CD14-positive monocyte (primary cell): ENCODE data around the gene CTRB1. TPM values are rescaled to one million over a fixed set of nuclear protein-coding genes. Genes with fewer than 3 reads are reported as not detected.

Experiments
- DNase-seq, 3 donors: peaks; one replicate each; pipeline ENCODE4 v3.0.0-alpha.2; 2011 to 2022
- H2AFZ ChIP-seq: 2 replicates; pipeline ENCODE4 v1.6.0; 2012; ENCODE audit warnings: mild to moderate bottlenecking, low read depth, low read length, inconsistent platforms; ENCODE audit not compliant: insufficient read depth, poor library complexity, severe bottlenecking
- H3K27ac ChIP-seq, 2 donors: 1 replicate in 1 of 2; 2 replicates in 1 of 2; pipeline ENCODE4 v1.5.1; 2012 to 2013; ENCODE audit warnings: low read length in 2 of 2, control low read depth in 1 of 2, inconsistent platforms in 1 of 2, low read depth in 1 of 2, mild to moderate bottlenecking in 1 of 2
- H3K27me3 ChIP-seq, 2 donors: one replicate each; pipeline versions ENCODE4 v1.6.0 to v1.6.1; 2011 to 2013; ENCODE audit warnings: low read length in 2 of 2; ENCODE audit not compliant: control insufficient read depth in 2 of 2, insufficient read depth in 2 of 2
- H3K36me3 ChIP-seq, 2 donors: replicated peaks in 1 of 2; 1 replicate in 1 of 2; 2 replicates in 1 of 2; pipeline versions ENCODE4 v1.5.1 to v1.6.1; 2012 to 2013; ENCODE audit warnings: low read length in 2 of 2, control low read depth in 1 of 2, inconsistent platforms in 1 of 2, mild to moderate bottlenecking in 1 of 2; ENCODE audit not compliant: insufficient read depth in 2 of 2, control insufficient read depth in 1 of 2
- H3K4me1 ChIP-seq, 2 donors: 1 replicate in 1 of 2; 2 replicates in 1 of 2; pipeline versions ENCODE4 v1.5.1 to v1.6.1; 2012 to 2013; ENCODE audit warnings: low read length in 2 of 2, control low read depth in 1 of 2, inconsistent platforms in 1 of 2, mild to moderate bottlenecking in 1 of 2, moderate library complexity in 1 of 2; ENCODE audit not compliant: insufficient read depth in 2 of 2, control insufficient read depth in 1 of 2
- H3K4me2 ChIP-seq: replicated peaks from 2 replicates; pipeline ENCODE3; 2012; ENCODE audit warnings: low read length, moderate library complexity, mild to moderate bottlenecking; ENCODE audit not compliant: poor library complexity, severe bottlenecking; ENCODE audit errors: extremely low read depth
- H3K4me3 ChIP-seq, 3 experiments: fragments of 200-600 bp in 1 of 3; sonication (generic) in 1 of 3; replicated peaks in 1 of 3; 1 replicate in 2 of 3; 2 replicates in 1 of 3; pipeline ENCODE4 v1.5.1; 2011 to 2013; ENCODE audit warnings: low read length in 3 of 3, mild to moderate bottlenecking in 3 of 3, control low read depth in 2 of 3, low read depth in 2 of 3, inconsistent platforms in 1 of 3, moderate library complexity in 1 of 3
- H3K79me2 ChIP-seq: 2 replicates; pipeline ENCODE4 v1.6.0; 2012; ENCODE audit warnings: mild to moderate bottlenecking, control low read depth, inconsistent platforms, low read length, moderate library complexity; ENCODE audit not compliant: insufficient read depth
- H3K9ac ChIP-seq: 2 replicates; pipeline ENCODE4 v1.6.0; 2017; ENCODE audit warnings: low read length, mild to moderate bottlenecking; ENCODE audit not compliant: insufficient read depth, poor library complexity, severe bottlenecking
- H3K9me3 ChIP-seq, 2 donors: replicated peaks in 1 of 2; 1 replicate in 1 of 2; 2 replicates in 1 of 2; pipeline versions ENCODE4 v1.5.1 to v1.6.1; 2012 to 2013; ENCODE audit warnings: low read length in 2 of 2, control low read depth in 1 of 2; ENCODE audit not compliant: control insufficient read depth in 1 of 2, insufficient read depth in 1 of 2
- H4K20me1 ChIP-seq: 2 replicates; pipeline ENCODE4 v1.6.0; 2012; ENCODE audit warnings: mild to moderate bottlenecking, low read length, control low read depth, moderate library complexity; ENCODE audit not compliant: insufficient read depth
- H3K27ac Mint-ChIP-seq, 7 donors: one replicate each; pipeline ENCODE4 v1.8.0; 2020; ENCODE audit warnings: mild to moderate bottlenecking in 7 of 7, mixed read lengths in 7 of 7, moderate library complexity in 6 of 7, inconsistent platforms in 2 of 7
- H3K27me3 Mint-ChIP-seq, 3 donors: one replicate each; pipeline ENCODE4 v1.8.0; 2021 to 2022; ENCODE audit warnings: low read depth in 3 of 3, mild to moderate bottlenecking in 3 of 3, mixed read lengths in 3 of 3, moderate library complexity in 3 of 3, inconsistent platforms in 1 of 3
- H3K36me3 Mint-ChIP-seq, 2 donors: one replicate each; pipeline ENCODE4 v1.8.0; 2020; ENCODE audit warnings: mixed read lengths in 2 of 2, inconsistent platforms in 1 of 2, mild to moderate bottlenecking in 1 of 2
- H3K4me1 Mint-ChIP-seq: one replicate; pipeline ENCODE4 v1.8.0; 2020; ENCODE audit warnings: mild to moderate bottlenecking, mixed read lengths
- H3K4me3 Mint-ChIP-seq, 2 donors: one replicate each; pipeline ENCODE4 v1.8.0; 2020; ENCODE audit warnings: mild to moderate bottlenecking in 2 of 2, mixed read lengths in 2 of 2, moderate library complexity in 1 of 2
- H3K9me3 Mint-ChIP-seq, 7 donors: one replicate each; pipeline ENCODE4 v1.8.0; 2020 to 2022; ENCODE audit warnings: mixed read lengths in 7 of 7, mild to moderate bottlenecking in 6 of 7, moderate library complexity in 6 of 7, inconsistent platforms in 2 of 7
- WGBS: methylation state at CpG from one replicate; pipeline ENCODE4 v1.1.5; 2013; ENCODE audit warnings: missing lambda C conversion rate; ENCODE audit not compliant: insufficient coverage; 5-methylcytosine and 5-hydroxymethylcytosine counted together
- intact Hi-C, 2 donors: fragments of 100-400 bp; cut with micrococcal nuclease; formaldehyde crosslinking; loops; one replicate each; pipeline versions ENCODE4 v1.15.0 to v1.15.1; 2023
- polyA plus RNA-seq, 3 donors: library from polyadenylated mRNA; depleted of rRNA in 1 of 3; unstranded in 2 of 3; stranded (reverse) in 1 of 3; fragments of 300-500 nt in 2 of 3; fragments of >200 nt in 1 of 3; fragmentation: Illumina TruSeq in 2 of 3; gene quantifications; 1 replicate in 2 of 3; 2 replicates in 1 of 3; pipeline ENCODE4 v1.2.3, GENCODE V29; 2012 to 2021
- TF ChIP-seq, protein P1 (sequence below): fragments of 200-600 bp; IDR thresholded peaks from one replicate; pipeline ENCODE4 v1.8.0; 2022; ENCODE audit warnings: antibody characterized with exemption, mild to moderate bottlenecking

The CTRB1 gene
- polyA plus RNA-seq, 3 donors, result not detected

DNA sequence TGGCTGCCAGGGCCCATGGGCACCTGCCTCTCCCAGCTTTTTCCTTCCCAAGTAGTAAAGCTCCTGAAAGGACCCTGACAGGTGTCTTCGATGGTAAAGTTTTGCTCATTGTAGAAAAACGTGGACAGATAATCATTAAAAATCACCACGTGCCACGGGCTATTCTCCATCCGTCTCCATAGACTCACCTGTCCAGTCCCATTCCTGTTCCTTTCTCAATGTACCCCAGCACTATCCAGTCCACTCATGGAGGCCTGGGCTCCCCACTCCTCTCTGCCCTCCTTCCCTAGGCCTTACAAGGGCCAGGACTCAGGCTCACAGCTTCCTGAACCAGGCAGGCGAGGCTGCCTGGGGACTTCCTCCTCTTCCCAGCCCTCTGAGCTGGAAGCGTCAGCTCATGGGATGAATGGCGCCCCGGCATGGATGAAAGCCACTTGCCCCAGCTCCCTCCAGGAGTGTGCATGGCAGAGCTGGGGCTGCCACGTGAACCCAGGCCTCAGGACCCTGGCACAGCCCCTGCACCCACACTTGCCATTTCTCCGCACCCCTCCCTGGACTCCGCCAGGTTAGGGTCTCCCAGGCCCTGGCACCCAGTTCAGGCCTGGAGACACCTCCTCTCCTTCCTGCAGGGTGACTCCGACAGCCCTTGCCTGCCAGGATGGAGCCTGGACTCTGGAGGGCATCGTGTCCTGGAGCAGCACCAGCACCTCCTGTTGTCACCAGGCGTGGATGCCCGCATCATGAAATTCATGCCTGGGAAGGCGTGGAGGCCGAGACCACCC lies 8.8 kb downstream of the CTRB1 start:
- intact Hi-C loops, result no loop called here
- TF ChIP-seq, protein P1, sequence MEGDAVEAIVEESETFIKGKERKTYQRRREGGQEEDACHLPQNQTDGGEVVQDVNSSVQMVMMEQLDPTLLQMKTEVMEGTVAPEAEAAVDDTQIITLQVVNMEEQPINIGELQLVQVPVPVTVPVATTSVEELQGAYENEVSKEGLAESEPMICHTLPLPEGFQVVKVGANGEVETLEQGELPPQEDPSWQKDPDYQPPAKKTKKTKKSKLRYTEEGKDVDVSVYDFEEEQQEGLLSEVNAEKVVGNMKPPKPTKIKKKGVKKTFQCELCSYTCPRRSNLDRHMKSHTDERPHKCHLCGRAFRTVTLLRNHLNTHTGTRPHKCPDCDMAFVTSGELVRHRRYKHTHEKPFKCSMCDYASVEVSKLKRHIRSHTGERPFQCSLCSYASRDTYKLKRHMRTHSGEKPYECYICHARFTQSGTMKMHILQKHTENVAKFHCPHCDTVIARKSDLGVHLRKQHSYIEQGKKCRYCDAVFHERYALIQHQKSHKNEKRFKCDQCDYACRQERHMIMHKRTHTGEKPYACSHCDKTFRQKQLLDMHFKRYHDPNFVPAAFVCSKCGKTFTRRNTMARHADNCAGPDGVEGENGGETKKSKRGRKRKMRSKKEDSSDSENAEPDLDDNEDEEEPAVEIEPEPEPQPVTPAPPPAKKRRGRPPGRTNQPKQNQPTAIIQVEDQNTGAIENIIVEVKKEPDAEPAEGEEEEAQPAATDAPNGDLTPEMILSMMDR, result no peak
- H3K27me3 ChIP-seq, result peaks cover 1 to 36% of the 10 kb centered on the region in 2 donors

GRCh38 chr16:75228143-75228976 lies 9.6 kb downstream of the CTRB1 start:
- intact Hi-C loops, result no loop called here
- Histone ChIP-seq H3K27me3 (peaks cover 3 to 43% of the 10 kb centered on the region in 2 donors), H3K4me2 (no peak overlapping the region), H2AFZ (no peak overlapping the region), H3K4me1 (no peaks in the 10 kb centered on the region), H3K79me2 (no peaks in the 10 kb centered on the region), H3K4me3 (no peak overlapping the region), H3K9me3 (no peaks in the 10 kb centered on the region), H4K20me1 (no peaks in the 10 kb centered on the region), H3K36me3 (no peaks in the 10 kb centered on the region), H3K27ac (no peak overlapping the region), H3K9ac (no peak overlapping the region)
- H3K9me3 Mint-ChIP-seq, result peaks cover 0 to 5% (median 0%) of the 10 kb centered on the region in 7 donors
- H3K4me1 Mint-ChIP-seq, result no peaks in the 10 kb centered on the region
- H3K4me3 Mint-ChIP-seq, result peak overlapping the region in 1 of 2 donors; percentile 29
- H3K27ac Mint-ChIP-seq, result no peak overlapping the region
- H3K36me3 Mint-ChIP-seq, result no peaks in the 10 kb centered on the region
- H3K27me3 Mint-ChIP-seq, result peaks cover 50 to 92% (median 72%) of the 10 kb centered on the region in 3 donors
- TF ChIP-seq, protein P1, result no peak
- no peak for DNase-seq
- WGBS, result 88% methylated on average over 10 of the region's 17 CpGs

More for the DNA sequence above, 8.8 kb downstream of the CTRB1 start:
- Histone ChIP-seq H3K79me2 (no peaks in the 10 kb centered on the region), H3K9ac (no peak overlapping the region), H3K36me3 (no peaks in the 10 kb centered on the region), H2AFZ (no peak overlapping the region), H3K4me1 (no peaks in the 10 kb centered on the region), H3K4me3 (no peak overlapping the region), H3K4me2 (no peak overlapping the region), H3K27ac (no peak overlapping the region), H3K9me3 (no peaks in the 10 kb centered on the region), H4K20me1 (no peaks in the 10 kb centered on the region)
- 87% methylated on average over 13 of the region's 18 CpGs for WGBS
- no peak for DNase-seq
- Mint-ChIP-seq H3K4me1 (no peaks in the 10 kb centered on the region), H3K27ac (no peak overlapping the region), H3K9me3 (peaks cover 0 to 5% (median 0%) of the 10 kb centered on the region in 7 donors), H3K36me3 (no peaks in the 10 kb centered on the region), H3K4me3 (peak overlapping the region in 1 of 2 donors; percentile 29), H3K27me3 (peaks cover 42 to 84% (median 64%) of the 10 kb centered on the region in 3 donors)
